Measurements from ENCODE around the gene RASA3.

DNA sequence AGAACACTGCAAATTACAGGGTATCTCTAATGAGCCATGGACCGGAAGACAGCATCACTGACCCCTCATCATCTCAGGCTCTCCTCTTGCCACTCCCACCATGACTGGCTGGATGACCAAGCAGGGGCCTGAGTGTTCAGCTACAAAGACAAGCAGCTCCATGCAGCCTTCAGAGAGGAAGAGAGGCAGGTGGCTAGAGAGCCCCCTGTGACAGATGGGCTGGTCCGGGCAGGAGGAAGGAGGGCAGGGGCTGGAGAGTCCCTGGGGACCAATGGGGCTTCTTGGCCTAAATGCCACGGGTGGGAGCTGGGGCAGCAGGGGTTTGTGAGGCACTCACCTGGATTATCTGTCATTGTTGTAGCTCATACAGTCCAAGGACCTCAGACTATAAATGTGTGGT is 12.8 kb upstream of the RASA3 start:
- TF ChIP-seq POLR2A (IDR thresholded peaks at IDR 0.05) = no peak
- no peak for TF ChIP-seq POLR2AphosphoS5 (IDR thresholded peaks at IDR 0.05)
